ENCODE measurements around the gene SLC25A51.

GRCh38 chr9:37942621-37943344, 38.9 kb upstream of the SLC25A51 start:
- TF ChIP-seq CTCF (IDR thresholded peaks at IDR 0.05) (no peak), POLR2A (IDR thresholded peaks at IDR 0.05) (no peak)

All from heart left ventricle (tissue), 13 donors.